Smooth muscle cell (in vitro differentiated cells): ENCODE measurements around the gene IPCEF1. TPM values are rescaled to one million over a fixed set of nuclear protein-coding genes. Genes with fewer than 3 reads are reported as not detected.
"Not testable (repeated sequence)": the region's sequence is repeated elsewhere in the genome, so short reads cannot be mapped to it uniquely, and the experiment has no call there.

ENCODE experiments used
- DNase-seq: peaks from one replicate; lab custom pipeline; 2025; ENCODE audit not compliant: unreplicated experiment; lab: John Stamatoyannopoulos, UW
- H2AFZ ChIP-seq: fragments of 200-600 bp; sonication (generic); 2 replicates; pipeline ENCODE4 v1.6.0; 2016; ENCODE audit warnings: antibody characterized with exemption, low read depth, mild to moderate bottlenecking
- H3F3A ChIP-seq: fragments of 200-600 bp; sonication (generic); 2 replicates; pipeline ENCODE4 v1.6.0; 2017; ENCODE audit warnings: antibody characterized with exemption, low read depth
- H3K27ac ChIP-seq: fragments of 200-600 bp; sonication (generic); 2 replicates; pipeline ENCODE4 v1.5.1; 2016; ENCODE audit warnings: low read depth, mild to moderate bottlenecking
- H3K27me3 ChIP-seq: fragments of 200-600 bp; sonication (generic); 2 replicates; pipeline ENCODE4 v1.6.1; 2016; ENCODE audit warnings: low read depth, mild to moderate bottlenecking
- H3K36me3 ChIP-seq: fragments of 200-600 bp; sonication (generic); 2 replicates; pipeline ENCODE4 v1.5.1; 2016; ENCODE audit warnings: low read depth
- H3K4me1 ChIP-seq: fragments of 200-600 bp; sonication (generic); 2 replicates; pipeline ENCODE4 v1.5.1; 2016; ENCODE audit warnings: low read depth
- H3K4me2 ChIP-seq: fragments of 200-600 bp; sonication (generic); 2 replicates; pipeline ENCODE4 v1.6.0; 2016; ENCODE audit warnings: mild to moderate bottlenecking
- H3K4me3 ChIP-seq: fragments of 200-600 bp; sonication (generic); 2 replicates; pipeline ENCODE4 v1.5.1; 2016; ENCODE audit warnings: mild to moderate bottlenecking
- H3K79me2 ChIP-seq: fragments of 200-600 bp; sonication (generic); 2 replicates; pipeline ENCODE4 v1.6.0; 2016; ENCODE audit warnings: low read depth, mild to moderate bottlenecking
- H3K9ac ChIP-seq: fragments of 200-600 bp; sonication (generic); 2 replicates; pipeline ENCODE4 v1.6.0; 2016; ENCODE audit warnings: low read depth
- H3K9me3 ChIP-seq: fragments of 200-600 bp; sonication (generic); replicated peaks from 2 replicates; pipeline ENCODE4 v1.5.1; 2016; ENCODE audit warnings: low read depth
- H4K20me1 ChIP-seq: fragments of 200-600 bp; sonication (generic); 2 replicates; pipeline ENCODE4 v1.6.0; 2016; ENCODE audit warnings: low read depth
- WGBS: methylation state at CpG from one replicate; pipeline ENCODE4 v1.1.7; 2016; ENCODE audit warnings: low lambda C conversion rate; 5-methylcytosine and 5-hydroxymethylcytosine counted together
- polyA plus RNA-seq: library from polyadenylated mRNA; unstranded; fragments of >200 nt; fragmentation: Nextera tagmentation; extraction: Ambion mirVana; gene quantifications from 2 replicates; pipeline ENCODE4 v1.2.1, GENCODE V29; 2016
- total RNA-seq: library from RNA; depleted of rRNA; stranded (reverse); fragments of >200 nt; gene quantifications from 2 replicates; pipeline ENCODE4 v1.2.3, GENCODE V29; 2014
- TF ChIP-seq, protein P1 (sequence below): fragments of 200-600 bp; sonication (generic); IDR thresholded peaks from 2 replicates; pipeline ENCODE4 v1.5.1; 2017; ENCODE audit warnings: borderline replicate concordance, mild to moderate bottlenecking, antibody characterized with exemption; ENCODE audit not compliant: insufficient read depth, poor library complexity, severe bottlenecking

The IPCEF1 gene
- total and polyA plus RNA-seq, 2 experiments from 2014 or later = 0.04 TPM; not detected in 1

DNA sequence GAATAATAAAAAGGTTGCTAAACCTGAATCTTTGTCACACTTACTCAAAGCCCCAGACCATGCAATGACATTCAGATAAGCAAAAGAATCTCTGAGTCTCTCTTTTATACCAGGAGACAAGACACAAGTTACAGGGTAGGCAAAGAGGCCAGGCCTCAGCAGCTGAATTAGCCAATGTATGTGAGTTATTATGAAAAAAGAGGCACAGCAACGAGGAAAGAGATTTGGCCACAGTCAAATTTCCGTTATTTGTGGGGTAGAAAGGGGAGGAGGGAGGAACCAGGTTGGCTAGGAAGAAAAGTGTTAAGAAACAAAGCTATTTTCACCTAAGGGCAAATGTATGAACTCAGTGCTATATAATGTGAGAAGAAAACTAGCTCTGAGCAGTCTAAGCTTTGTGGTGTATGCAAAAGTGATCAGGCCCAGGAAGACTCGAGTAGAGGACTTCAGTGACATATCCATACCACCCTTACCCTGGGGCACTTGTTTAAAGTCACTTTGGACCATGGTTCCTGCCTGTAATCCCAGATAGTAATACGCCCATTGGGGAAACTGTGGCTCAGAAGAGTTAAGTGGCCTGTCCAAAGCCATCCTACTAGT is 19.1 kb downstream of the IPCEF1 start:
- no peaks in the 10 kb centered on the region for H3F3A ChIP-seq
- no peaks in the 10 kb centered on the region for H3K36me3 ChIP-seq
- 92% methylated on average over 4 of the region's 4 CpGs for WGBS
- no peak overlapping the region for H2AFZ ChIP-seq
- no peaks in the 10 kb centered on the region for H4K20me1 ChIP-seq
- H3K79me2 ChIP-seq = no peaks in the 10 kb centered on the region
- H3K27me3 ChIP-seq = no peaks in the 10 kb centered on the region
- no peaks in the 10 kb centered on the region for H3K4me1 ChIP-seq
- H3K27ac ChIP-seq = no peak overlapping the region
- TF ChIP-seq, protein P1, sequence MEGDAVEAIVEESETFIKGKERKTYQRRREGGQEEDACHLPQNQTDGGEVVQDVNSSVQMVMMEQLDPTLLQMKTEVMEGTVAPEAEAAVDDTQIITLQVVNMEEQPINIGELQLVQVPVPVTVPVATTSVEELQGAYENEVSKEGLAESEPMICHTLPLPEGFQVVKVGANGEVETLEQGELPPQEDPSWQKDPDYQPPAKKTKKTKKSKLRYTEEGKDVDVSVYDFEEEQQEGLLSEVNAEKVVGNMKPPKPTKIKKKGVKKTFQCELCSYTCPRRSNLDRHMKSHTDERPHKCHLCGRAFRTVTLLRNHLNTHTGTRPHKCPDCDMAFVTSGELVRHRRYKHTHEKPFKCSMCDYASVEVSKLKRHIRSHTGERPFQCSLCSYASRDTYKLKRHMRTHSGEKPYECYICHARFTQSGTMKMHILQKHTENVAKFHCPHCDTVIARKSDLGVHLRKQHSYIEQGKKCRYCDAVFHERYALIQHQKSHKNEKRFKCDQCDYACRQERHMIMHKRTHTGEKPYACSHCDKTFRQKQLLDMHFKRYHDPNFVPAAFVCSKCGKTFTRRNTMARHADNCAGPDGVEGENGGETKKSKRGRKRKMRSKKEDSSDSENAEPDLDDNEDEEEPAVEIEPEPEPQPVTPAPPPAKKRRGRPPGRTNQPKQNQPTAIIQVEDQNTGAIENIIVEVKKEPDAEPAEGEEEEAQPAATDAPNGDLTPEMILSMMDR = no peak
- H3K9me3 ChIP-seq = no peaks in the 10 kb centered on the region
- no peak overlapping the region for H3K4me3 ChIP-seq
- H3K4me2 ChIP-seq = no peak overlapping the region
- H3K9ac ChIP-seq = no peak overlapping the region
- DNase-seq = no peak

DNA sequence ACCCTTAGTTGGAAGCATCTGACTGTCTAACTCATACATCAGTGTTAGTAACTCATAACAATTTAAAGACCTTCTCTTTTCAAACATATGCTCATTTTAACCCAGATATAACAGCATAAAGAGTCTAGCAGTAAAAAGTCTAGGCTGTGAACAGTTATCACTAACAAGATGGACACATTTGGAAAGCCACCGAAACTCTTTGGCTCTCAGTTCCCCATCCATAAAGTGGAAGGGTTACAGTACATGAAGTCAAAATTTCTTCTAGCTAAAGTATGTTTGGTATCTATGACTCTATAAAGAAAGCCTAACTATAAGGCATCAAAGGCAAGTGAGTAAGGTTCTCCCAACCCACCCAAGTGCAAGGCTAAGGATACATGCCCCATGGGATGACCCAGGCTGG is 22.5 kb downstream of the IPCEF1 start:
- H3F3A ChIP-seq, H3K27ac ChIP-seq, H3K27me3 ChIP-seq, H3K9ac ChIP-seq, H4K20me1 ChIP-seq, H3K36me3 ChIP-seq, H3K4me2 ChIP-seq, DNase-seq, H2AFZ ChIP-seq, H3K4me1 ChIP-seq, H3K4me3 ChIP-seq, H3K79me2 ChIP-seq, H3K9me3 ChIP-seq: not testable (repeated sequence)
- WGBS = 96% methylated on average over 1 of the region's 1 CpG

DNA sequence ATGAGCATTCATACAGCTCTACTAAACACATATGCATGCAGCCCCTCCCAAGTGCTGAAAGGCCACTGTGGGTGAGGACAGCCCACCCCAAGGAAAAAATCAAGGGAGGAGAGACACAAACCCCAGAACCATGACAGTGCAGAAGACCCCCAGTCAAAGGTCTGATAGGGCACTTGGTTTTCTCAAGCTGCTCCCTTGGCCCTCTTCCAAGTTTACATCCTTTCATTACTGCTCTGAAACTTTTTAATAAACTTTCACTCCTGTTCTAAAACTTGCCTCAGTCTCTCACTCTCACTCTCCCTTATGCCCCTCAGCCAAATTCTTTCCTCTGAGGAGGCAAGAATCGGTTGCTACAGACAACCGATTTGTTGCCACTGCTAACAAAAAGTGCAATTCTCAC is 24.9 kb downstream of the IPCEF1 start:
- no peak overlapping the region for H3K9ac ChIP-seq
- H3K27ac ChIP-seq = no peak overlapping the region
- no peak overlapping the region for H2AFZ ChIP-seq
- no peaks in the 10 kb centered on the region for H3K36me3 ChIP-seq
- no peak overlapping the region for H3K4me2 ChIP-seq
- DNase-seq = no peak
- TF ChIP-seq, protein P1 = no peak
- no peaks in the 10 kb centered on the region for H3F3A ChIP-seq
- no peaks in the 10 kb centered on the region for H3K27me3 ChIP-seq
- no peaks in the 10 kb centered on the region for H3K79me2 ChIP-seq
- H3K4me1 ChIP-seq = no peaks in the 10 kb centered on the region
- H3K9me3 ChIP-seq = no peaks in the 10 kb centered on the region
- H4K20me1 ChIP-seq = no peaks in the 10 kb centered on the region
- 95% methylated on average over 2 of the region's 2 CpGs for WGBS
- no peak overlapping the region for H3K4me3 ChIP-seq

DNA sequence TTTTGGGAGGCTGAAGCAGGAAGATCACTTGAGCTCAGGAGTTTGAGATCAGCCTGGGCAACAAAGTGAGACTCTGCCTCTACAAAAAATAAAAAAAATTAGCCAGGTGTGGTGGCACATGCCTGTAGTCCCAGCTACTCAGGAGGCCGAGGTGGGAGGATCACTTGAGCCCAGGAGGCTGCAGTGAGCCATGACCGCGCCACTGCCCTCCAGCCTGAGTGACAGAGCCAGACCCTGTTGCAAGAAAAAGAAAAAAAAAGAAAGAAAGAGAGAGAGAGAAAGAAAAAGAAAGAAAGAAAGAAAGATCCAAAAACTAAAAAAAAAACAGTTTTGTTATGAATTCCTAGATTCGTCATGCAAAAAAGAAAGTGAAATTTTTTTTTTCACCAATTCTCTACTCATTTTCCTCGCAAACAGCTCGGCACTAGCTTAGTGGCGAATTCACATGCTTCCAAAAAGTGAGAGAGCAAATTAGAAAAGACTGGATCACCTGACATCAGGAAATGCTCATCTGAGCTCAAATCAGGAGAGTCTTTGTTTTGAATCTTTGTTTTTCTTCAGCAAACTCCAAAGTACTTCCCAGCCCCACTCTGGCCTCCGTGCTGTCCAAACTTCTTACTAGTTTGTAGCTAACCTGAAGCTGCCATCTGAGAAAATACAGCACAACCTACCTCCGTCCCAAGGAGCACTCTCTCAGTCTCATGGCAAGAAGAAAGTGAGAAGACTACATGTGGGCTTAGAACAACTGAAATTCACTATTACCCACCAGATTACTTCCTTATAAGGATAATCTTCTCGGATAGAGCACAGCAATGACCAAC is 27.0 kb downstream of the IPCEF1 start:
- no peak overlapping the region for H2AFZ ChIP-seq
- H3K79me2 ChIP-seq = no peaks in the 10 kb centered on the region
- WGBS = 94% methylated on average over 10 of the region's 10 CpGs
- H3K27me3 ChIP-seq = no peaks in the 10 kb centered on the region
- no peaks in the 10 kb centered on the region for H3F3A ChIP-seq
- TF ChIP-seq, protein P1 = no peak
- H4K20me1 ChIP-seq = no peaks in the 10 kb centered on the region
- no peak overlapping the region for H3K27ac ChIP-seq
- H3K9me3 ChIP-seq = no peaks in the 10 kb centered on the region
- no peaks in the 10 kb centered on the region for H3K4me1 ChIP-seq
- no peak overlapping the region for H3K9ac ChIP-seq
- no peaks in the 10 kb centered on the region for H3K36me3 ChIP-seq
- no peak for DNase-seq
- H3K4me3 ChIP-seq = no peak overlapping the region
- no peak overlapping the region for H3K4me2 ChIP-seq

DNA sequence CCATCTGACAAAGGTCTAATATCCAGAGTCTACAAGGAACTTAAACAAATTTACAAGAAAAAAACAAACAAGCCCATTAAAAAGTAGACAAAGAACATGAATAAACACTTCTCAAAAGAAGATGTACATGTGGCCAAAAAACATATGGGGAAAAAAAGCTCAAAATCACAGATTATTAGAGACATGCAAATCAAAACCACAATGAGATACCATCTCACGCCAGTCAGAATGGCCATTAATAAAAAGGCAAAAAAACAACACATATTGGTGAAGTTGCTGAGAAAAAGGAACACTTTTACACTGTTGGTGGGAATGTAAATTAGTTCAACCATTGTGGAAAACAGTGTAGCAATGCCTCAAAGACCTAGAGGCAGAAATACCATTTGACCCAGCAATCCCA is 29.3 kb downstream of the IPCEF1 start:
- not testable (repeated sequence) for H3K4me2 ChIP-seq, H3K9ac ChIP-seq, H3F3A ChIP-seq, H3K27me3 ChIP-seq, H3K36me3 ChIP-seq, H3K79me2 ChIP-seq, H3K4me1 ChIP-seq, H2AFZ ChIP-seq, DNase-seq, H3K4me3 ChIP-seq, H3K27ac ChIP-seq, H4K20me1 ChIP-seq, H3K9me3 ChIP-seq
- WGBS = 97% methylated on average over 1 of the region's 1 CpG
